HEK293 (cell line): ENCODE results near the gene BRMS1.

Experiments used
- CTCF ChIA-PET: fragments of 350-600 bp; formaldehyde crosslinking; extraction: SDS; loops from one replicate; lab custom pipeline; 2021; ENCODE audit warnings: antibody characterized with exemption; lab: Yijun Ruan, JAX
- POLR2A ChIA-PET: fragments of 300-600 bp; formaldehyde crosslinking; extraction: SDS; loops from one replicate; lab custom pipeline; 2020; ENCODE audit warnings: antibody characterized with exemption, inconsistent platforms; lab: Yijun Ruan, JAX
- H3K27ac ChIP-seq: fragments of 200-500 bp; sonication (Bioruptor generic); 2 replicates; pipeline ENCODE4 v1.5.1; 2014; ENCODE audit warnings: low read depth, low read length, control low read depth, inconsistent platforms; ENCODE audit errors: extremely low read depth
- H3K36me3 ChIP-seq, 2 experiments: fragments of 200-500 bp in 1 of 2; sonication (Bioruptor generic) in 1 of 2; 1 replicate in 1 of 2; 2 replicates in 1 of 2; pipeline ENCODE4 v1.5.1; 2014 to 2017; ENCODE audit warnings: inconsistent platforms in 2 of 2, low read length in 2 of 2; ENCODE audit not compliant: control insufficient read depth in 2 of 2, insufficient read depth in 1 of 2
- H3K4me1 ChIP-seq: fragments of 200-500 bp; sonication (Bioruptor generic); 2 replicates; pipeline ENCODE4 v1.5.1; 2014; ENCODE audit warnings: mild to moderate bottlenecking, low read length, inconsistent platforms; ENCODE audit not compliant: control insufficient read depth, insufficient read depth
- H3K4me3 ChIP-seq: 2 replicates; pipeline ENCODE4 v1.5.1; 2011; ENCODE audit warnings: low read depth, mild to moderate bottlenecking, control low read depth, low read length, moderate library complexity
- H3K9me3 ChIP-seq: fragments of 200-500 bp; sonication (Bioruptor generic); 2 replicates; pipeline ENCODE4 v1.5.1; 2014; ENCODE audit warnings: low read depth, low read length, inconsistent platforms; ENCODE audit not compliant: control insufficient read depth, insufficient read depth
- FEZF1 ChIP-seq: fragments of 450-650 bp; formaldehyde crosslinking; IDR thresholded peaks from 2 replicates; pipeline ENCODE4 v1.5.1; 2016; ENCODE audit warnings: missing biosample characterization, missing genetic modification characterization
- ZBTB20 ChIP-seq: fragments of 450-650 bp; formaldehyde crosslinking; IDR thresholded peaks from 2 replicates; pipeline ENCODE4 v1.5.1; 2016; ENCODE audit warnings: missing biosample characterization, missing genetic modification characterization
- ZNF10 ChIP-seq: fragments of 450-650 bp; formaldehyde crosslinking; IDR thresholded peaks from 2 replicates; pipeline ENCODE4 v1.5.1; 2017; ENCODE audit warnings: missing biosample characterization, missing genetic modification characterization
- ZNF157 ChIP-seq: fragments of 450-650 bp; formaldehyde crosslinking; IDR thresholded peaks from 2 replicates; pipeline ENCODE4 v1.5.1; 2016; ENCODE audit warnings: missing biosample characterization, missing genetic modification characterization
- ZNF16 ChIP-seq: fragments of 450-650 bp; formaldehyde crosslinking; IDR thresholded peaks from 2 replicates; pipeline ENCODE4 v1.5.1; 2016; ENCODE audit warnings: low read depth, missing biosample characterization, missing genetic modification characterization
- ZNF223 ChIP-seq: fragments of 450-650 bp; formaldehyde crosslinking; IDR thresholded peaks from 2 replicates; pipeline ENCODE4 v1.5.1; 2016; ENCODE audit warnings: missing biosample characterization, missing genetic modification characterization
- ZNF24 ChIP-seq: fragments of 450-650 bp; formaldehyde crosslinking; IDR thresholded peaks from 2 replicates; pipeline ENCODE4 v1.5.1; 2016; ENCODE audit warnings: missing biosample characterization, missing genetic modification characterization
- ZNF37A ChIP-seq: fragments of 450-650 bp; IDR thresholded peaks from 2 replicates; pipeline ENCODE4 v1.5.1; 2018; ENCODE audit warnings: missing biosample characterization, missing genetic modification characterization
- ZNF394 ChIP-seq: fragments of 450-650 bp; formaldehyde crosslinking; IDR thresholded peaks from 2 replicates; pipeline ENCODE4 v1.5.1; 2016; ENCODE audit warnings: missing biosample characterization, missing genetic modification characterization, mild to moderate bottlenecking, moderate library complexity, borderline replicate concordance
- TF ChIP-seq, protein P1 (sequence below): fragments of 450-650 bp; formaldehyde crosslinking; IDR thresholded peaks from 2 replicates; pipeline ENCODE4 v1.5.1; 2016; ENCODE audit warnings: missing biosample characterization, missing genetic modification characterization
- TF ChIP-seq, protein P2 (sequence below): fragments of 450-650 bp; formaldehyde crosslinking; IDR thresholded peaks from 2 replicates; pipeline ENCODE4 v1.5.1; 2017; ENCODE audit warnings: missing biosample characterization, missing genetic modification characterization
- TF ChIP-seq, protein P3 (sequence below): fragments of 450-650 bp; formaldehyde crosslinking; IDR thresholded peaks from 2 replicates; pipeline ENCODE4 v1.5.1; 2016; ENCODE audit warnings: missing biosample characterization, missing genetic modification characterization

BRMS1 gene

DNA sequence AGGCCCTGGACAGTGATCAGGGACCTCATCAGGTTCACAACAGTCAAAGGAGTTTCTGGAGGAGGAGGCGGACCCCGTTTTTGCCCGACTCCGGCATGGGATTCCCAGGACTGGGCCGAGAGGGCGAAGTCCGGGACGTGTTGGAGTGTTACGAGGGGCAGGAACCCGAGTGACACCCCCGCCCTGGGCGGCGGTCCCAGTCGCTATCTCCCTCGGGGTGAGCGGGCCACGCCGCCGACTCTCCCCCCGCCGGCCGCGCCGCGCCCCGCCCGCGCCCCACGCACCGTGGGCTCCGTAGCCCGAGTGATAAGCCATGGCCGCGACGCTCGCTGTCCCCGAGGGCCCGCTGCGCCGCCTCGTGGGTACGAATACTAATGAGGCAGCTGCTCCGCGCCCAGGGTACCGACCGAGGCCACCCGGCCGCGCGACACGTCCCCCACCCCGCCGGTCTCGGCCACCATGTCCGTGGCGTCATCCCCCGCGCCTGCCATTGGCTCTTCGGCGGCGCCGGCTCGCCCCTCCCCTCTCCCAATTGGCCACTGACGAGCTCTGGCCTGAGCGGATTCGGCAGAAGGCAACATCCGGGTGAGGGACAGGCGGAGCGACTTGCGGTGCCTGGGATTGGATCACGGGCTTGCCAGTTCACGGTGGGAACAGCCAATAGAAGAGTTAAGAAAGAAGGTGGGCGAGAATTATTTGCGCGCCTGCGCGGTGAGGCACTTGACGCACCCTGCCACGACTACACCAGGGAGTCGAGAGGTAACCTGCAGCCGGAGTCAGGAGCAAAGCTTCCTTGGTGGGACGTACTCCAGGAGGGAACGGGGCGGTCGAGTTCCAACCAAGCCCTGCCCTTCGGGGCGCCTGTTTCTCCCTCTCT is 56.0 kb downstream of the BRMS1 start, which contains the start of gene YIF1A (continued):
- TF ChIP-seq ZNF223 = no peak
- TF ChIP-seq, protein P1, sequence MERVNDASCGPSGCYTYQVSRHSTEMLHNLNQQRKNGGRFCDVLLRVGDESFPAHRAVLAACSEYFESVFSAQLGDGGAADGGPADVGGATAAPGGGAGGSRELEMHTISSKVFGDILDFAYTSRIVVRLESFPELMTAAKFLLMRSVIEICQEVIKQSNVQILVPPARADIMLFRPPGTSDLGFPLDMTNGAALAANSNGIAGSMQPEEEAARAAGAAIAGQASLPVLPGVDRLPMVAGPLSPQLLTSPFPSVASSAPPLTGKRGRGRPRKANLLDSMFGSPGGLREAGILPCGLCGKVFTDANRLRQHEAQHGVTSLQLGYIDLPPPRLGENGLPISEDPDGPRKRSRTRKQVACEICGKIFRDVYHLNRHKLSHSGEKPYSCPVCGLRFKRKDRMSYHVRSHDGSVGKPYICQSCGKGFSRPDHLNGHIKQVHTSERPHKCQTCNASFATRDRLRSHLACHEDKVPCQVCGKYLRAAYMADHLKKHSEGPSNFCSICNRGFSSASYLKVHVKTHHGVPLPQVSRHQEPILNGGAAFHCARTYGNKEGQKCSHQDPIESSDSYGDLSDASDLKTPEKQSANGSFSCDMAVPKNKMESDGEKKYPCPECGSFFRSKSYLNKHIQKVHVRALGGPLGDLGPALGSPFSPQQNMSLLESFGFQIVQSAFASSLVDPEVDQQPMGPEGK (tag by site-specific recombination) = peak; percentile 50
- peak; percentile 69; the same call in 1 of the 2 replicates for TF ChIP-seq ZNF10 (tag by site-specific recombination)

DNA sequence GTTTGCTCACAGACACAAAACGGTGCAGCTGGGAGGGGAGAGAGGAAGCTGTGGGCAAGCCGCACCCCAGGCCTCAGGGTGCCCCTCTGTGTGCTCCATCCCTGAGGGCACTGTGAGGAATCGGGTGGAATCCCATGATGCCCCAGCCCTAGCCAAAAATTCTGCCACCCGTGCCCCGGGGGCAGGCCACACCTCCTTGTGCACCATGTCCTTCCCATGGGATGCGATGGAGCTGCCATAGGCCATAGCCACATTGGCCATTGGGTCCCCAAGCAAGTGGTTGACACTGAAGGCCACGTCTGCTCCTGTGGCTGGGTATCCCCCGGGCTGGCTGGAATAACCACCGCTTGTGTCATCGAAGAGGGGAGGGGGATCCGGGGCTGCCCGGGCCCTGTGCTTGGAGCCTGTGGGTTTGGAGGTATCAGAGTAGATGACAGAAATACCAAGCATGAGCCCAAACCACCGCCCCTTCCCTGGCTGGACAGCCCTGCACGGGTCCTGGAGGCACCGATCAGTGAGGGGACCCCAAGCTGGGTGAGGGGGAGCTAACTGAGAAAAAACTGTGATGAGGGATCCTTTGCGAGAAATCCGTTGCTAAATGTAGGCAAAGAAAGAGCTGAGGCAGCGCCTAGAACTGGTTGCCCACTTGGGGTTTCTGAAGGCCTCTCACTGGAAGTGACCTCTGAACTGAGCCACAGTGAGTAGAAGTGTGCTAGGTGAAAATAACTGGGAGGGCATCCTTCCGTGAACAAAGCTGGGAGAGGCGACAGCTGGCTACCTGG is 56.8 kb downstream of the BRMS1 start:
- H3K4me3 ChIP-seq = peak overlapping the region; percentile 79
- CTCF ChIA-PET = interaction anchor here (0.5 to 2.3 kb wide), 9 partner anchors 9 to 101 kb away, joined by 3 to 9 read pairs (median 5); partner anchors contain the start of gene RAB1B
- H3K4me1 ChIP-seq = no peaks in the 10 kb centered on the region
- POLR2A ChIA-PET = interaction anchor here (0.7 to 1.8 kb wide), 8 partner anchors 8 to 192 kb away, joined by 3 to 13 read pairs (median 8); partner anchors contain the start of genes DPP3 and RAB1B
- H3K36me3 ChIP-seq = peaks cover 0 to 29% of the 10 kb centered on the region in 2 experiments; a peak in 1 of 3 replicates
- TF ChIP-seq ZNF157 (tag by site-specific recombination) (no peak), ZNF394 (tag by site-specific recombination) (no peak), ZNF16 (tag by site-specific recombination) (no peak), FEZF1 (tag by site-specific recombination) (no peak), ZBTB20 (no peak), ZNF24 (no peak), ZNF37A (tag by site-specific recombination) (no peak)
- TF ChIP-seq, protein P2, sequence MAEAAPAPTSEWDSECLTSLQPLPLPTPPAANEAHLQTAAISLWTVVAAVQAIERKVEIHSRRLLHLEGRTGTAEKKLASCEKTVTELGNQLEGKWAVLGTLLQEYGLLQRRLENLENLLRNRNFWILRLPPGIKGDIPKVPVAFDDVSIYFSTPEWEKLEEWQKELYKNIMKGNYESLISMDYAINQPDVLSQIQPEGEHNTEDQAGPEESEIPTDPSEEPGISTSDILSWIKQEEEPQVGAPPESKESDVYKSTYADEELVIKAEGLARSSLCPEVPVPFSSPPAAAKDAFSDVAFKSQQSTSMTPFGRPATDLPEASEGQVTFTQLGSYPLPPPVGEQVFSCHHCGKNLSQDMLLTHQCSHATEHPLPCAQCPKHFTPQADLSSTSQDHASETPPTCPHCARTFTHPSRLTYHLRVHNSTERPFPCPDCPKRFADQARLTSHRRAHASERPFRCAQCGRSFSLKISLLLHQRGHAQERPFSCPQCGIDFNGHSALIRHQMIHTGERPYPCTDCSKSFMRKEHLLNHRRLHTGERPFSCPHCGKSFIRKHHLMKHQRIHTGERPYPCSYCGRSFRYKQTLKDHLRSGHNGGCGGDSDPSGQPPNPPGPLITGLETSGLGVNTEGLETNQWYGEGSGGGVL (tag by site-specific recombination) = no peak
- TF ChIP-seq, protein P3, sequence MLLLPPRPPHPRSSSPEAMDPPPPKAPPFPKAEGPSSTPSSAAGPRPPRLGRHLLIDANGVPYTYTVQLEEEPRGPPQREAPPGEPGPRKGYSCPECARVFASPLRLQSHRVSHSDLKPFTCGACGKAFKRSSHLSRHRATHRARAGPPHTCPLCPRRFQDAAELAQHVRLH (tag by site-specific recombination) = no peak
- peak overlapping the region; percentile 44; the same call in 1 of the 2 replicates for H3K27ac ChIP-seq
- H3K9me3 ChIP-seq = no peaks in the 10 kb centered on the region
